GM18507 (cell line): Measurements from ENCODE around the gene PGM2.
"Not testable (repeated sequence)": the region's sequence is repeated elsewhere in the genome, so short reads cannot be mapped to it uniquely, and the experiment has no call there.

Experiments used
- DNase-seq: peaks from one replicate; pipeline ENCODE4 v3.0.0; 2011; ENCODE audit warnings: low read depth; ENCODE audit not compliant: insufficient read length; ENCODE audit errors: extremely low spot score
- FAIRE-seq: peaks from 2 replicates; lab custom pipeline; 2011; peaks lifted over from hg19 to GRCh38; lab: Jason Lieb, UNC

The PGM2 gene

GRCh38 chr4:37826295-37827029 lies at the start of gene PGM2:
PGM2 (plus strand) TSS chr4:37826686; CDS start chr4:37826733, 47 bp downstream.
- DNase-seq, result peak; percentile 87
- FAIRE-seq, result peak; percentile 93

- DNase-seq (no peak), FAIRE-seq (no peak)
Measured at GRCh38 chr4:37779896-37780295, 46.6 kb upstream of the PGM2 start.

GRCh38 chr4:37780444-37781130 lies 45.9 kb upstream of the PGM2 start:
- no peak for DNase-seq

GRCh38 chr4:37781131-37781455 lies 45.4 kb upstream of the PGM2 start:
- DNase-seq, result no peak
- FAIRE-seq, result no peak

More at GRCh38 chr4:37780444-37781130, 45.9 kb upstream of the PGM2 start:
- peak; percentile 46 for FAIRE-seq

- not testable (repeated sequence) for FAIRE-seq, DNase-seq
Measured at GRCh38 chr4:37786267-37786666, 40.2 kb upstream of the PGM2 start.

GRCh38 chr4:37787883-37788460 lies 38.5 kb upstream of the PGM2 start:
- DNase-seq, FAIRE-seq: not testable (repeated sequence)

GRCh38 chr4:37788819-37789218 lies 37.7 kb upstream of the PGM2 start:
- FAIRE-seq, result no peak
- DNase-seq, result no peak

GRCh38 chr4:37792241-37792640 lies 34.2 kb upstream of the PGM2 start:
- FAIRE-seq, result no peak
- DNase-seq, result no peak

- no peak for FAIRE-seq
- no peak for DNase-seq
Measured at GRCh38 chr4:37793562-37793961, 32.9 kb upstream of the PGM2 start.

GRCh38 chr4:37794056-37794455 lies 32.4 kb upstream of the PGM2 start:
- FAIRE-seq, result no peak
- no peak for DNase-seq

GRCh38 chr4:37795581-37796195 lies 30.8 kb upstream of the PGM2 start:
- FAIRE-seq (no peak), DNase-seq (no peak)

- no peak for DNase-seq
- FAIRE-seq, result no peak
Measured at GRCh38 chr4:37797374-37797773, 29.1 kb upstream of the PGM2 start.

GRCh38 chr4:37797923-37798322 lies 28.6 kb upstream of the PGM2 start:
- DNase-seq (no peak), FAIRE-seq (no peak)

GRCh38 chr4:37798616-37799015 lies 27.9 kb upstream of the PGM2 start:
- DNase-seq (no peak), FAIRE-seq (no peak)

- FAIRE-seq (no peak), DNase-seq (no peak)
Measured at GRCh38 chr4:37799941-37800554, 26.4 kb upstream of the PGM2 start.

GRCh38 chr4:37802068-37802666 lies 24.3 kb upstream of the PGM2 start:
- FAIRE-seq, result peak; percentile 45

GRCh38 chr4:37803348-37803973 lies 23.0 kb upstream of the PGM2 start:
- DNase-seq, result no peak
- no peak for FAIRE-seq

More at GRCh38 chr4:37802068-37802666, 24.3 kb upstream of the PGM2 start:
- DNase-seq, result no peak

- DNase-seq (no peak), FAIRE-seq (no peak)
Measured at GRCh38 chr4:37805091-37805490, 21.4 kb upstream of the PGM2 start.

GRCh38 chr4:37812713-37813112 lies 13.8 kb upstream of the PGM2 start:
- DNase-seq (no peak), FAIRE-seq (no peak)
